Mesodermal cell (in vitro differentiated cells): ENCODE data around the gene ANKRD18B.
A peak's percentile ranks its signal among the peaks of the same experiment; 100 is the strongest.
"Not testable (repeated sequence)": the region's sequence is repeated elsewhere in the genome, so short reads cannot be mapped to it uniquely, and the experiment has no call there.

Experiments
- H3K27ac ChIP-seq: 2 replicates; pipeline ENCODE4 v1.7.0; 2013; ENCODE audit warnings: mild to moderate bottlenecking, low read depth, low read length, moderate library complexity; ENCODE audit not compliant: severe bottlenecking
- H3K36me3 ChIP-seq: 2 replicates; pipeline ENCODE4 v1.7.1; 2013; ENCODE audit warnings: mild to moderate bottlenecking, low read length, moderate library complexity; ENCODE audit not compliant: control insufficient read depth, insufficient read depth
- H3K4me1 ChIP-seq: one replicate; pipeline ENCODE4 v1.7.1; 2013; ENCODE audit warnings: mild to moderate bottlenecking, low read length; ENCODE audit not compliant: insufficient read depth, control insufficient read depth, poor library complexity, severe bottlenecking
- H3K4me3 ChIP-seq: 2 replicates; pipeline ENCODE4 v1.7.0; 2013; ENCODE audit warnings: low read length, control low read depth, mild to moderate bottlenecking; ENCODE audit not compliant: insufficient read depth, poor library complexity, severe bottlenecking; ENCODE audit errors: extremely low read depth
- H3K9me3 ChIP-seq: 2 replicates; pipeline ENCODE4 v1.7.1; 2013; ENCODE audit warnings: mild to moderate bottlenecking, low read length, moderate library complexity; ENCODE audit not compliant: control insufficient read depth
- WGBS, 2 experiments: methylation state at CpG; one replicate each; pipeline ENCODE4 v1.1.5; 2013; ENCODE audit warnings: missing lambda C conversion rate in 2 of 2; ENCODE audit not compliant: insufficient coverage in 2 of 2; 5-methylcytosine and 5-hydroxymethylcytosine counted together

ANKRD18B gene

GRCh38 chr9:33604936-33605335 is 80.9 kb downstream of the ANKRD18B start:
- H3K4me3 ChIP-seq, H3K4me1 ChIP-seq, H3K36me3 ChIP-seq, H3K9me3 ChIP-seq, H3K27ac ChIP-seq: not testable (repeated sequence)
- WGBS, 2 experiments: 82% methylated on average over 2 of the region's 4 CpGs; no CpG with 5 or more reads in 1 of the 2 experiments

- H3K4me3 ChIP-seq: no peak overlapping the region
- no peak overlapping the region for H3K27ac ChIP-seq
- H3K36me3 ChIP-seq: no peaks in the 10 kb centered on the region
- WGBS, 2 experiments: 100% methylated on average over 1 of the region's 1 CpG; no CpG with 5 or more reads in 1 of the 2 experiments
- no peaks in the 10 kb centered on the region for H3K9me3 ChIP-seq
- no peaks in the 10 kb centered on the region for H3K4me1 ChIP-seq
Observed at GRCh38 chr9:33611358-33611757, 87.3 kb downstream of the ANKRD18B start.

- 88% methylated on average over 1 of the region's 2 CpGs; no CpG with 5 or more reads in 1 of the 2 experiments for WGBS, 2 experiments
- H3K4me1 ChIP-seq, H3K9me3 ChIP-seq, H3K36me3 ChIP-seq, H3K4me3 ChIP-seq, H3K27ac ChIP-seq: not testable (repeated sequence)
Observed at GRCh38 chr9:33612410-33612809, 88.4 kb downstream of the ANKRD18B start.

- no peak overlapping the region for H3K27ac ChIP-seq
- H3K9me3 ChIP-seq: no peaks in the 10 kb centered on the region
- WGBS, 2 experiments: 88 to 97% methylated on average over 4 to 6 of the region's 7 CpGs
- H3K4me1 ChIP-seq: peaks cover 8% of the 10 kb centered on the region
- no peaks in the 10 kb centered on the region for H3K36me3 ChIP-seq
- H3K4me3 ChIP-seq: no peak overlapping the region
Observed at GRCh38 chr9:33614001-33614687, 90.1 kb downstream of the ANKRD18B start.

GRCh38 chr9:33618370-33618769 is 94.3 kb downstream of the ANKRD18B start:
- not testable (repeated sequence) for H3K9me3 ChIP-seq, H3K4me3 ChIP-seq, H3K27ac ChIP-seq, H3K36me3 ChIP-seq
- peaks cover 26% of the 10 kb centered on the region for H3K4me1 ChIP-seq
- WGBS, 2 experiments: 95 to 96% methylated on average over 8 to 9 of the region's 9 CpGs

- H3K27ac ChIP-seq: peak overlapping the region; percentile 36
- WGBS, 2 experiments: no CpG with 5 or more reads among the region's 3 CpGs
Observed at GRCh38 chr9:33619666-33620404, 95.8 kb downstream of the ANKRD18B start.

GRCh38 chr9:33620738-33621439 is 96.8 kb downstream of the ANKRD18B start:
- peak overlapping the region; percentile 79 for H3K27ac ChIP-seq
- no peaks in the 10 kb centered on the region for H3K36me3 ChIP-seq
- H3K9me3 ChIP-seq: no peaks in the 10 kb centered on the region
- peaks cover 26% of the 10 kb centered on the region for H3K4me1 ChIP-seq
- 77 to 88% methylated on average over 6 to 9 of the region's 10 CpGs for WGBS, 2 experiments
- no peak overlapping the region for H3K4me3 ChIP-seq

More at GRCh38 chr9:33619666-33620404, 95.8 kb downstream of the ANKRD18B start:
- H3K9me3 ChIP-seq: no peaks in the 10 kb centered on the region
- H3K36me3 ChIP-seq: no peaks in the 10 kb centered on the region
- H3K4me3 ChIP-seq: no peak overlapping the region
- H3K4me1 ChIP-seq: peaks cover 26% of the 10 kb centered on the region
